IMR-90 (cell line): ENCODE results near the gene ALG11.

Experiments used
- CTCF ChIP-seq: conservative IDR thresholded peaks from 2 replicates; pipeline ENCODE4 v1.5.1; 2012; ENCODE audit warnings: mild to moderate bottlenecking, low read depth, low read length, improper control_type of control experiment
- FOS ChIP-seq: fragments of 150-350 bp; IDR thresholded peaks from 2 replicates; pipeline ENCODE4 v1.6.1; 2016; ENCODE audit warnings: low read depth, low read length
- MAZ ChIP-seq: IDR thresholded peaks from 2 replicates; pipeline ENCODE4 v1.6.1; 2012; ENCODE audit warnings: low read depth, mild to moderate bottlenecking, low read length, improper control_type of control experiment, moderate library complexity, borderline replicate concordance
- MXI1 ChIP-seq: IDR thresholded peaks from 2 replicates; pipeline ENCODE4 v1.6.1; 2012; ENCODE audit warnings: low read depth, mild to moderate bottlenecking, low read length, moderate library complexity, borderline replicate concordance
- POLR2A ChIP-seq: IDR thresholded peaks from 2 replicates; pipeline ENCODE4 v1.6.1; 2012; ENCODE audit warnings: mild to moderate bottlenecking, low read depth, low read length
- RAD21 ChIP-seq: IDR thresholded peaks from 2 replicates; pipeline ENCODE4 v1.6.1; 2012; ENCODE audit warnings: low read length, improper control_type of control experiment
- RCOR1 ChIP-seq: IDR thresholded peaks from 2 replicates; pipeline ENCODE4 v1.6.1; 2012; ENCODE audit warnings: mild to moderate bottlenecking, low read length, improper control_type of control experiment; ENCODE audit not compliant: insufficient replicate concordance

DNA sequence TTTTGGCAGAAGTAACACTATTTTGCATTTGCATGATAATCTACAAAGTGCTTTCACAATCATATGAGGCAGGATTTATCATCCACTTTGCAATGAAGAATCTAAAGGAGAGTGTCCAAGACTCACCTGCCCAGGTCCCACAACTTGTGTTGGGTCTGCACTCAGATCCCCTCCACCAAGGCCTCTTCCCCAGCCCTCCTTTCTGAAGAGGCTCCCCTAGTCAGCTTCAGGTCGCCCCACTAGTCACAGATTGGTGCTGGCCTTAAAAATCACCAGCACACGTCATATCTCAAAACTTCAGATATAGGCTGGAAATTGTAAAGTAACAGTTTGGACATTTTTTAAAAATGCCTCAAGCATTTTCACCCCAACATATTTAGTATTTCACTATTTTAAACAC, 18.5 kb upstream of the ALG11 start:
- TF ChIP-seq CTCF = no peak
- no peak for TF ChIP-seq FOS
- no peak for TF ChIP-seq RAD21
- no peak for TF ChIP-seq MXI1
- no peak for TF ChIP-seq POLR2A
- no peak for TF ChIP-seq MAZ
- TF ChIP-seq RCOR1 = no peak
